ENCODE data around the gene ZDHHC14. TPM values are rescaled to one million over a fixed set of nuclear protein-coding genes. Genes with fewer than 3 reads are reported as not detected.

ZDHHC14 gene
- polyA plus RNA-seq, 2 of the 4 experiments (the other 2 are of a cell fraction), result 2.2 to 2.8 TPM

GRCh38 chr6:157549468-157549745 lies 168.4 kb downstream of the ZDHHC14 start:
- H3K9me3 ChIP-seq, result no peaks in the 10 kb centered on the region
- no peak overlapping the region for H3K27ac ChIP-seq
- WGBS (ENCODE audit: missing lambda C conversion rate), result 93% methylated on average over 3 of the region's 3 CpGs
- DNase-seq (ENCODE audit: low read depth in 1 of 2, low spot score in 1 of 2), result no peak
- ATAC-seq, result no peak
- H3K4me2 ChIP-seq, result no peak overlapping the region
- ChIA-PET CTCF (no interaction called here), POLR2A (no interaction called here)
- H3K4me1 ChIP-seq, result no peaks in the 10 kb centered on the region
- no peak for TF ChIP-seq HOXA7 (CRISPR knock-in tag; IDR thresholded peaks at IDR 0.05)
- no peak for TF ChIP-seq NFE2L2 (conservative IDR thresholded peaks at IDR 0.05; ENCODE audit: low read length)
- TF ChIP-seq ZFP36 (IDR thresholded peaks at IDR 0.05; ENCODE audit: borderline replicate concordance, partially characterized antibody), result no peak
- no peak for TF ChIP-seq CTCF (IDR thresholded peaks at IDR 0.05)
- no peak for TF ChIP-seq EHMT2 (IDR thresholded peaks at IDR 0.05; ENCODE audit: low read depth)
- no peak for TF ChIP-seq CBX2 (IDR thresholded peaks at IDR 0.05; ENCODE audit: borderline replicate concordance, low read depth)
- TF ChIP-seq MAX (IDR thresholded peaks at IDR 0.05), result no peak
- no peak for TF ChIP-seq RFX5 (IDR thresholded peaks at IDR 0.05)
- no peak for TF ChIP-seq HMGXB4 (CRISPR knock-in tag; IDR thresholded peaks at IDR 0.05; ENCODE audit: borderline replicate concordance)
- TF ChIP-seq ZNF302 (CRISPR knock-in tag; IDR thresholded peaks at IDR 0.05), result no peak
- no peak for TF ChIP-seq E2F6 (IDR thresholded peaks at IDR 0.05; ENCODE audit: borderline replicate concordance, low read depth)
- TF ChIP-seq HOXB5 (CRISPR knock-in tag; IDR thresholded peaks at IDR 0.05), result no peak
- no peak for TF ChIP-seq BCL3 (IDR thresholded peaks at IDR 0.05)
- no peak for TF ChIP-seq NPAS2 (CRISPR knock-in tag; IDR thresholded peaks at IDR 0.05; ENCODE audit: borderline replicate concordance)
- no peak for TF ChIP-seq CHD2 (IDR thresholded peaks at IDR 0.05; ENCODE audit: low read length, partially characterized antibody)
- TF ChIP-seq KDM5A (IDR thresholded peaks at IDR 0.05), result no peak
- TF ChIP-seq HEYL (CRISPR knock-in tag; IDR thresholded peaks at IDR 0.05), result no peak
- no peak for TF ChIP-seq RNF2 (IDR thresholded peaks at IDR 0.05; ENCODE audit: borderline replicate concordance, low read depth)
- no peak for TF ChIP-seq EP300 (IDR thresholded peaks at IDR 0.05)
- TF ChIP-seq JUN (IDR thresholded peaks at IDR 0.05), result no peak
- no peak for FAIRE-seq
- no peak overlapping the region for H3K4me3 ChIP-seq

GRCh38 chr6:157550114-157550989 lies 169.4 kb downstream of the ZDHHC14 start:
- ChIA-PET POLR2A (no interaction called here), CTCF (interaction anchor here (0.6 kb wide), 1 partner anchor 50 kb away, joined by 3 read pairs; no protein-coding TSS in a partner anchor)
- ATAC-seq (no peak), FAIRE-seq (no peak), DNase-seq (ENCODE audit: low read depth in 1 of 2, low spot score in 1 of 2) (no peak)
- Histone ChIP-seq H3K4me2 (no peak overlapping the region), H3K4me1 (no peaks in the 10 kb centered on the region), H3K27ac (no peak overlapping the region), H3K9me3 (no peaks in the 10 kb centered on the region), H3K4me3 (no peak overlapping the region)
- WGBS (ENCODE audit: missing lambda C conversion rate), result 63% methylated on average over 12 of the region's 12 CpGs
- no peak for TF ChIP-seq FOSB (CRISPR knock-in tag; IDR thresholded peaks at IDR 0.05)
- no peak for TF ChIP-seq KDM1A (IDR thresholded peaks at IDR 0.05; ENCODE audit: low read depth)
- no peak for TF ChIP-seq HEYL (CRISPR knock-in tag; IDR thresholded peaks at IDR 0.05)
- no peak for TF ChIP-seq MAFK (IDR thresholded peaks at IDR 0.05; ENCODE audit: partially characterized antibody)
- TF ChIP-seq PHF8 (IDR thresholded peaks at IDR 0.05; ENCODE audit: borderline replicate concordance, low read depth), result no peak
- no peak for TF ChIP-seq JUN (IDR thresholded peaks at IDR 0.05)
- no peak for TF ChIP-seq EHMT2 (IDR thresholded peaks at IDR 0.05; ENCODE audit: low read depth)
- TF ChIP-seq ZNF302 (CRISPR knock-in tag; IDR thresholded peaks at IDR 0.05), result no peak
- no peak for TF ChIP-seq CHD2 (IDR thresholded peaks at IDR 0.05; ENCODE audit: low read length, partially characterized antibody)
- no peak for TF ChIP-seq ATOH8 (CRISPR knock-in tag; IDR thresholded peaks at IDR 0.05; ENCODE audit: low read depth)
- no peak for TF ChIP-seq CTCF (IDR thresholded peaks at IDR 0.05)
- no peak for TF ChIP-seq SREBF2 (IDR thresholded peaks at IDR 0.05)
- TF ChIP-seq CEBPB (IDR thresholded peaks at IDR 0.05), result no peak
- no peak for TF ChIP-seq JUNB (IDR thresholded peaks at IDR 0.05)

All from A549 (cell line).